MCF 10A (cell line): ENCODE data around the gene FFAR1. TPM values are rescaled to one million over a fixed set of nuclear protein-coding genes. Genes with fewer than 3 reads are reported as not detected.

Experiments
- BruUV-seq: library from RNA; stranded (reverse); fragments of 400-500 nt; replicated peaks from 2 replicates; lab custom pipeline; 2021; lab: Mats Ljungman, UMichigan
- CTCF ChIA-PET: fragments of 300-600 bp; sonication (Branson Sonifier 250); formaldehyde crosslinking; extraction: SDS; loops from one replicate; lab custom pipeline; 2021; ENCODE audit warnings: antibody characterized with exemption, inconsistent platforms; lab: Yijun Ruan, JAX
- POLR2A ChIA-PET: fragments of 300-600, 350-650 bp; sonication (Branson Sonifier 250); formaldehyde crosslinking; extraction: SDS; loops from one replicate; lab custom pipeline; 2020; ENCODE audit warnings: antibody characterized with exemption, inconsistent platforms; lab: Yijun Ruan, JAX
- DNase-seq: peaks from one replicate; pipeline ENCODE4 v3.0.0-alpha.2; 2018; ENCODE audit not compliant: unreplicated experiment
- H3K27ac Mint-ChIP-seq: one replicate; pipeline ENCODE4 v1.8.0; 2022; ENCODE audit warnings: mild to moderate bottlenecking, low read depth, mixed read lengths; ENCODE audit not compliant: unreplicated experiment
- H3K27me3 Mint-ChIP-seq: one replicate; pipeline ENCODE4 v1.8.0; 2022; ENCODE audit warnings: mixed read lengths; ENCODE audit not compliant: insufficient read depth, unreplicated experiment
- H3K36me3 Mint-ChIP-seq: one replicate; pipeline ENCODE4 v1.8.0; 2022; ENCODE audit warnings: mild to moderate bottlenecking, moderate library complexity, mixed read lengths; ENCODE audit not compliant: insufficient read depth, unreplicated experiment
- H3K4me1 Mint-ChIP-seq: one replicate; pipeline ENCODE4 v1.8.0; 2022; ENCODE audit warnings: mixed read lengths; ENCODE audit not compliant: insufficient read depth, unreplicated experiment
- H3K4me3 Mint-ChIP-seq: one replicate; pipeline ENCODE4 v1.8.0; 2022; ENCODE audit warnings: mild to moderate bottlenecking, moderate library complexity, mixed read lengths; ENCODE audit not compliant: unreplicated experiment
- H3K9me3 Mint-ChIP-seq: one replicate; pipeline ENCODE4 v1.8.0; 2022; ENCODE audit warnings: mixed read lengths; ENCODE audit not compliant: unreplicated experiment
- intact Hi-C: fragments of 100-400 bp; cut with micrococcal nuclease; formaldehyde crosslinking; loops from 2 replicates; pipeline ENCODE4 v1.14.1; 2022
- microRNA-seq: library from miRNA; unstranded; fragments of <30 nt; microRNA quantifications from one replicate; pipeline ENCODE4 v1.2.0, GENCODE V29; 2022
- total RNA-seq: library from RNA; stranded (reverse); gene quantifications from 2 replicates; pipeline ENCODE4 v1.2.3, GENCODE V29; 2022
- TF ChIP-seq, protein P1 (sequence below): fragments of 200-600 bp; IDR thresholded peaks from one replicate; pipeline ENCODE4 v1.8.0; 2022; ENCODE audit warnings: antibody characterized with exemption, mild to moderate bottlenecking; ENCODE audit not compliant: unreplicated experiment

FFAR1 gene
- total RNA-seq, 1 experiment from 2014 or later, result not detected

DNA sequence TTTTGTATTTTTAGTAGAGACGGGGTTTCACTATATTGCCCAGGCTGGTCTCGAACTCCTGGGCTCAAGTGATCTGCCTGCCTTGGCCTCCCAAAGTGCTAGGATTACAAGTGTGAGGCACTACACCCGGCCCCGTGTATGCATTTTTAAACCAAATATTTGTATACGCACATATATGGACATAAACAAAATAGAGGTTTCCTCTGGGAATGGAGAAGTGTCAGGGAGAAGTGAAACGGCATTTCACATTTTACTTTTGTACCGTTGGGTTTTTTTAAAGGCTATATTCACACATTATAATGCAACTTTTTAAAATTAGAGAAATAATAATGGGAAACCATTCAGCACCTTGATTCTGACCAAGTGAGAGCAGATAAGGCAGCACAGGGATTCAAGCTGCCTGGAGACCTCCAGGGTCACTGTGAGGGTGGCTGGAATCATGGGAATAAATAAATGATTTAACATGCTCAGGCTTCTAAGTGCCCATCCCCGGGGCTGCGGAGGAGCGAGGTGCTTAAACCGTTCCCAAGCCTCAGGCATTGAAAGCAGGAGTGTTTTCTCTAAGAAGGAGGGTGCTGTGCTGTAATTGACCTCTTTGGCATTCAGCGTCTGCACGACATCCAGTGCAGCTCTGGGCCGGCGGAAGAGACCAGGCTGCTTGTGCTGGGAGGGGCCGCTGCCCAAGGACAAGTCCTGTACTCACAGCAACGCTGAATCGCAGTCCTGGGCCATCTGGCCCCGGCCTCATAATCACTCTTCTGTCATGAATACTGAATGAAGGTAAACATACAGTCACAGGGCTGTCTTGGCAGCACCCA is 47.9 kb downstream of the FFAR1 start:
- TF ChIP-seq, protein P1, sequence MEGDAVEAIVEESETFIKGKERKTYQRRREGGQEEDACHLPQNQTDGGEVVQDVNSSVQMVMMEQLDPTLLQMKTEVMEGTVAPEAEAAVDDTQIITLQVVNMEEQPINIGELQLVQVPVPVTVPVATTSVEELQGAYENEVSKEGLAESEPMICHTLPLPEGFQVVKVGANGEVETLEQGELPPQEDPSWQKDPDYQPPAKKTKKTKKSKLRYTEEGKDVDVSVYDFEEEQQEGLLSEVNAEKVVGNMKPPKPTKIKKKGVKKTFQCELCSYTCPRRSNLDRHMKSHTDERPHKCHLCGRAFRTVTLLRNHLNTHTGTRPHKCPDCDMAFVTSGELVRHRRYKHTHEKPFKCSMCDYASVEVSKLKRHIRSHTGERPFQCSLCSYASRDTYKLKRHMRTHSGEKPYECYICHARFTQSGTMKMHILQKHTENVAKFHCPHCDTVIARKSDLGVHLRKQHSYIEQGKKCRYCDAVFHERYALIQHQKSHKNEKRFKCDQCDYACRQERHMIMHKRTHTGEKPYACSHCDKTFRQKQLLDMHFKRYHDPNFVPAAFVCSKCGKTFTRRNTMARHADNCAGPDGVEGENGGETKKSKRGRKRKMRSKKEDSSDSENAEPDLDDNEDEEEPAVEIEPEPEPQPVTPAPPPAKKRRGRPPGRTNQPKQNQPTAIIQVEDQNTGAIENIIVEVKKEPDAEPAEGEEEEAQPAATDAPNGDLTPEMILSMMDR, result no peak
- Mint-ChIP-seq H3K9me3 (no peaks in the 10 kb centered on the region), H3K36me3 (no peaks in the 10 kb centered on the region), H3K27me3 (peaks cover 21% of the 10 kb centered on the region), H3K4me3 (no peak overlapping the region), H3K4me1 (no peaks in the 10 kb centered on the region), H3K27ac (no peak overlapping the region)
- no TSS peak for BruUV-seq
- intact Hi-C loops, result no loop called here
- ChIA-PET POLR2A (no interaction called here), CTCF (interaction anchor here (1.3 kb wide), 1 partner anchor 100 kb away, joined by 4 read pairs; no protein-coding TSS in a partner anchor)
- DNase-seq, result no peak

DNA sequence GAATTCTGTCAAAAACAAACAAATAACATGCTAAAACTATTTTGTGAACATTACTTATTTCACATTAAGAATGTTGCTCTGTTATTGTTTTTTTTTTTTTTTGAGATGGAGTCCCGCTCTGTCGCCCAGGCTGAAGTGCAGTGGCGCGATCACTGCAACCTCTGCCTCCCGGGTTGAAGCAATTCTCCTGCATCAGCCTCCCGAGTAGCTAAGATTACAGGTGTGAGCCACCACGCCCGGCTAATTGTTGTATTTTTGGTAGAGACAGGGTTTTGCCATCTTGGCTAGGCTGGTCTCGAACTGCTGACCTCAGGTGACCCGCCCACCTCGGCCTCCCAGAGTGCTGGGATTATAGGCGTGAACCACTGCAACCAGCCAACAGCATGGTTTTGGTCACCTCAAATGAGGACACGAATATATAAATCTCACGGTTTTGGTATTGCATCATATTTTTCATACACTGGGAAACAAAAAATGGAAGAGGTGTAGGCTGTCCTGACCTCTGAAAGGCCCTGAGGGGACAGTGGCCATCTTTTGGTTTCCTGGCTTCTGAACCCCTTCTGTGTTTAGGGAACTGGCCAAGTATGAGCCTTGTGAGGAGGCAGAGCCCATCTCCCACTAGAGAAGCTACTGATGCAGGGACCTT is 48.7 kb downstream of the FFAR1 start:
- Mint-ChIP-seq H3K27me3 (peaks cover 24% of the 10 kb centered on the region), H3K4me1 (no peaks in the 10 kb centered on the region), H3K27ac (no peak overlapping the region), H3K4me3 (no peak overlapping the region), H3K9me3 (no peaks in the 10 kb centered on the region), H3K36me3 (no peaks in the 10 kb centered on the region)
- DNase-seq, result no peak
- POLR2A ChIA-PET, result no interaction called here
- intact Hi-C loops, result no loop called here
- no TSS peak for BruUV-seq
- TF ChIP-seq, protein P1, result no peak
- CTCF ChIA-PET, result interaction anchor here (1.3 to 1.7 kb wide), 2 partner anchors 99 to 120 kb away, joined by 4 read pairs; no protein-coding TSS in a partner anchor

- CTCF ChIA-PET, result interaction anchor here (0.6 to 1.7 kb wide), 3 partner anchors 98 to 1990 kb away, joined by 4 read pairs; no protein-coding TSS in a partner anchor
- no TSS peak for BruUV-seq
- intact Hi-C loops, result no loop called here
Measured at GRCh38 chr19:35397064-35397463, 49.4 kb downstream of the FFAR1 start.

More at GRCh38 chr19:35397064-35397463, 49.4 kb downstream of the FFAR1 start:
- Mint-ChIP-seq H3K9me3 (no peaks in the 10 kb centered on the region), H3K4me1 (no peaks in the 10 kb centered on the region), H3K36me3 (no peaks in the 10 kb centered on the region), H3K27ac (no peak overlapping the region), H3K4me3 (no peak overlapping the region), H3K27me3 (peaks cover 24% of the 10 kb centered on the region)
- POLR2A ChIA-PET, result no interaction called here
- TF ChIP-seq, protein P1, result no peak
- no peak for DNase-seq

Small RNA genes lying within 50 kb of the gene (microRNA-seq; reads per million reads assigned to microRNA genes)
- gene MIR5196, result not detected

Other genes starting within 250 kb of the FFAR1 start
- 4.3 and 6.9 TPM in 2 replicates for gene FXYD3, start 232.1 kb upstream of the FFAR1 start, total RNA-seq
- 0.91 TPM in 1 of 2 replicates, not detected in the other for gene LGI4, start 212.8 kb upstream of the FFAR1 start, total RNA-seq
- gene FXYD1, start 209.1 kb upstream of the FFAR1 start, total RNA-seq, result not detected in 2 replicates
- not detected in 2 replicates for gene FXYD7, start 204.6 kb upstream of the FFAR1 start, total RNA-seq
- 150 and 159 TPM in 2 replicates for gene FXYD5, start 193.2 kb upstream of the FFAR1 start, total RNA-seq
- gene FAM187B, start 119.2 kb upstream of the FFAR1 start, total RNA-seq, result not detected in 2 replicates
- 60.6 and 64.1 TPM in 2 replicates for gene LSR, start 98.9 kb upstream of the FFAR1 start, total RNA-seq
- gene USF2, start 78.9 kb upstream of the FFAR1 start, total RNA-seq, result 81.6 and 95.7 TPM in 2 replicates
- not detected in 2 replicates for gene HAMP, start 65.4 kb upstream of the FFAR1 start, total RNA-seq
- not detected in 2 replicates for gene MAG, start 55.7 kb upstream of the FFAR1 start, total RNA-seq
- 0.56 and 1.7 TPM in 2 replicates for gene CD22, start 18.7 kb upstream of the FFAR1 start, total RNA-seq
- gene FFAR3, start 10.6 kb downstream of the FFAR1 start, total RNA-seq, result not detected in 2 replicates
- not detected in 2 replicates for gene GPR42, start 23.2 kb downstream of the FFAR1 start, total RNA-seq
- not detected in 2 replicates for gene FFAR2, start 100.4 kb downstream of the FFAR1 start, total RNA-seq
- gene KRTDAP, start 142.6 kb downstream of the FFAR1 start, total RNA-seq, result not detected in 2 replicates
- gene DMKN, start 165.7 kb downstream of the FFAR1 start, total RNA-seq, result 86.2 and 90.7 TPM in 2 replicates
- gene SBSN, start 180.4 kb downstream of the FFAR1 start, total RNA-seq, result 0.61 TPM in 1 of 2 replicates, not detected in the other
- not detected in 2 replicates for gene GAPDHS, start 185.6 kb downstream of the FFAR1 start, total RNA-seq
- 110 and 123 TPM in 2 replicates for gene TMEM147, start 197.7 kb downstream of the FFAR1 start, total RNA-seq
- not detected in 2 replicates for gene ATP4A, start 215.8 kb downstream of the FFAR1 start, total RNA-seq
- gene PMIS2, start 238.3 kb downstream of the FFAR1 start, total RNA-seq, result not detected in 2 replicates